Measurements from ENCODE around the gene CETN2.
"Not testable (repeated sequence)": the region's sequence is repeated elsewhere in the genome, so short reads cannot be mapped to it uniquely, and the experiment has no call there.

Gene CETN2

DNA sequence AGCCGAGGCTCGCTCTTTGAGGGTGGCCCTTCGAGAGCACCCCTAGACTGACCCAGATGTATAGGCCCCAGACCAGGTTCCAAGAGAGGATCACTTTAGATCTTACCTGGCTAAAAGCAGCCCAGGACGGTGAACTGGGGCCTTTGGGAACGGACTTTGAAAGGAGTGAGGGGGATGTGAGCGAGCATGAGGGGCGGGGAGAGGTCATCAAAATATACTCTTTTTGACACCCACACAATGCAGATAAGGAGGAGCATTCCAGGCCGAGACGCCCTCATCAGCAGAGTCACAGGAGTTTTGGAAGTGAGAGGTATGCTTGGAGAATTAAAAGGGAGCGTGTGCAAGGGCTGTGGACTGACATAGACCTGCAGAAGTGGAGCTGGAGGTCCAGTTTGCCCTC is 834 bp upstream of the CETN2 start:
- DNase-seq: no peak

DNA sequence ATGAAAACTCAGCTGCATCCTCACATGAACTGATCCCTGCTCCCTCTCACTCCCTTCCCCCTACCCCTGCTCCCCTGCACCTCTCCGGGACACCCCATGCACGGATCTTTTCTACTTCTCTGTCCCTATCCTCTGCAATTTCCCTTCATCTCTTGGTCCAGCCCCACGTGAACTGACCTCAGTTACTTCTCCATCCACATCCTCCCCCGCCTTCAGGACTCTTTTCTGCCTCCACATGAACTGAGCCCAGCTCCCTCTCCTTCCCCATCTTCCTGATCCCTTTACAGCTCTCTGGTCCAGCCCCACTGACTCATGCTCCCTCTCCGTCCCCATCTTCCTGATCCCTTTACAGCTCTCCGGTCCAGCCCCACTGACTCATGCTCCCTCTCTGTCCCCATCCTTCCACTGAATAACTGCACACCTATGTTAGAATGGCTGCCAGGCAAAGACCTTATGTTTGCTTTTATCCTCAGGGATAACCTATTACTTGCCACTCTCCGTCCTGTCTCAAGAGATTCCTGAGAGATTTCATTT is 5.6 kb downstream of the CETN2 start:
- DNase-seq: no peak

- no peak for DNase-seq
Observed at GRCh38 chrX:152823657-152824056, 6.9 kb downstream of the CETN2 start.

- DNase-seq: no peak
Observed at GRCh38 chrX:152822383-152823086, 8.0 kb downstream of the CETN2 start.

GRCh38 chrX:152821145-152821765 is 9.3 kb downstream of the CETN2 start:
- DNase-seq: no peak

- DNase-seq: no peak
Observed at GRCh38 chrX:152819732-152820131, 10.8 kb downstream of the CETN2 start.

- no peak for DNase-seq
Observed at GRCh38 chrX:152819266-152819665, 11.3 kb downstream of the CETN2 start.

GRCh38 chrX:152818356-152818755 is 12.2 kb downstream of the CETN2 start:
- DNase-seq: no peak

GRCh38 chrX:152817078-152817764 is 13.3 kb downstream of the CETN2 start:
- no peak for DNase-seq

DNA sequence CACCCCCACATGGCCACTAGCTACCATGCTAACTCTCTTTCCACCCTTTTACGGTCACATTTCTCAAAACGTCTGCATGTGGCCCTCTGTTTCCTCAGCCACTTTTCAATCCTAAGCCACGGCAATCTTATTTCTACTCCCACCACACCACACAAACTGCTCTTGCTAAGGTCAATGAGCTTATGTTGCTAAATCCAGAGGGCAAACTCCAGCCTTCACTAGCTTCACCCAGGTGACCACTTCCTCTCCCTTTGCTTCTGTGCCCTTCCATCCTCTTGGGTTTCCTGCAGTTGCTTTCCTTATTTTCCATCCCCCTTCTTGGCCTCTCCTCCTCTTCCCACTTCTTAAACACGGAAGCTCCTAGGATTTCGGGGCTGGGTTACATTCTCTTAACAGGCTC is 16.5 kb downstream of the CETN2 start:
- DNase-seq: no peak

DNA sequence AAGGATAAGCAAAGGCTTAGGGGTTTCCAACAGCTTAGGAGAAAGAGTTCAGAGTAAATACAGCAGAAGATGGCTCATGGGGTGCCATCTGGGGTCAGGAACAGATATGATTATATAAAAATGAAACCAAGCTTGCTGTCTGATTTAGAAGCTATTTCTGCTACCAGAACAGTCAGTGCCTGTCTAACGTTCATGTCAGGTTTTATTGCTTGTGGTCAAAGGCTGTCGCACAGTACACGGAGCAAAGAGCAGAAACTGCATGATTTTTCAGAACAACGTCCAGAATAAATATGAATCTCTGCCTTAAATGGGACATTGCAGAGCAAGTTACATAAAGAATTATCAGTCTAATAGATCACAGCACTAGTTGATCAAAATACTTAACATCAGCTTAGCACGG is 17.4 kb downstream of the CETN2 start:
- no peak for DNase-seq

DNA sequence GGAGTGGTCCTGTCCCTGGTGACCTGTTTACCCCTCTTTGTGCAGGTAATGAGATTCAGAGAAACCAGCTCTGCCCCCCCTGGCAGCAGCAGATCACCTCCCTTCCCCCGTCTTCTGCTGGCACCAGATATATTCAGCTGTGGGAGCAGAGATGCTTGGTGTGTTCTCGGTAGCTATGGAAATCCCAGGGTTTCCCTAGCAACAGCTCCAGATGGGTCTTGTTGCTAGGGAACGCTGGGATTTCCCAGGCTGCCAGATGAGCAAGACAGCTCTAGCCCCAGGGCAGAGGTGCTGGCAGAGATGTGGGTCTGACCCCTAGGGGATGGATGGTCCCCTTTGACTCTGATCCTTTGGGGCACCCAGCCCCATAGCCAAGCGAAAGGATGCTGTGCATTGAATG is 20.2 kb downstream of the CETN2 start:
- no peak for DNase-seq

DNA sequence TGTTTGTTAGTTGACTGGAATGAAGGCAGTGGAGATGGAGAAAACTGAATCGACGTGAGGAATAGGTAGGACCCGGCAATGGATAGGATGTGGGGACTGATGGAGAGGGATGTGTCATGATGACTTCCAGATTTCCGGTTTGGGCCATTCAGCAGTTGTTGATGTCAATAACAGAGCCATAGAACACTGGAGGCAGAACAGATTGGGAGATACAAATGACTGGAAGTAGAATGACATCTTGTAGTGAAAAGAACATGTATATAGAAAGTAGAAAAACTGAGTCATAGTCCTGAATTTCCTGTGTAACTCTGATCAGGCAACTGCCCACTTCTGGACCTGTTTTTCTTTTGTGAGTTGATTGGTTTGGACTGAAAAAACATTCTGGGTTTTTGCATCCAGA is 24.5 kb downstream of the CETN2 start:
- no peak for DNase-seq

- DNase-seq: no peak
Observed at GRCh38 chrX:152798945-152799344, 31.6 kb downstream of the CETN2 start.

DNA sequence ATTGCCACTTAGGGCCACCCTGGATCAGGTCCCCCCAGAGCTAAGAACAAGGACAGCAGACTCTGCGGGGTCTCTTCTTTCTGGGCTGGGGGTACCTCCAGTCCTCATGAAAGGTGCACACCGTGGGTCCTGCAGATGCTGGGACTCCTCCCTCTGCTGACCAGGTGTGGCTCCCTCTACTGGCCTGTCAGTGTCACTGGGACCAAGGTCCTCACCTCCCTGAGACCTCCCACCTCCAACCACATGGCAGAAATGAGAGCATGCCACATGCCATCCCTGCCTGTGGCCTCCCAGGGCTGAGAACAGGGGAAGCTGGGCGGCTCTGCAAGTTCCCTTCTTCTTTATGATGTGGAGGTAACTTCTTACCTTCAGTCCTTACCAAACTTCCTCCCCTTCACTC is 43.5 kb downstream of the CETN2 start:
- not testable (repeated sequence) for DNase-seq

Data from NCI-H226 (cell line).